Measurements from ENCODE around the gene BUB3. TPM values are rescaled to one million over a fixed set of nuclear protein-coding genes. Genes with fewer than 3 reads are reported as not detected.

Gene BUB3
- total and polyA plus RNA-seq, 4 donors = 40.6 to 61.4 (median 48.4) TPM

- ATAC-seq (ENCODE audit: low FRiP score) = no peak
- Histone ChIP-seq H3K4me3 (ENCODE audit: low read length in 2 of 2) (no peak overlapping the region), H3K27ac (ENCODE audit: low read depth in 1 of 2, low read length in 2 of 2) (no peak overlapping the region), H3K4me1 (ENCODE audit: control insufficient read depth in 1 of 2, insufficient read depth in 2 of 2, low read length in 2 of 2) (no peaks in the 10 kb centered on the region), H3K9me3 (ENCODE audit: control insufficient read depth, low read length) (no peaks in the 10 kb centered on the region), H3K27me3 (ENCODE audit: control insufficient read depth in 1 of 2, insufficient read depth in 2 of 2, low read length in 1 of 2) (peaks cover 0 to 3% of the 10 kb centered on the region in 2 donors), H3K36me3 (ENCODE audit: control insufficient read depth in 1 of 2, insufficient read depth in 2 of 2, low read length in 1 of 2) (no peaks in the 10 kb centered on the region)
- DNase-seq = no peak
- intact Hi-C loops (cut with DNase I) = loop anchor here (1.0 to 10.0 kb wide), 3 partner anchors 251 to 429 kb away; no protein-coding TSS in a partner anchor
- 9% methylated on average over 40 of the region's 40 CpGs for WGBS, 2 donors
These were observed 20.5 kb upstream of the BUB3 start for GRCh38 chr10:123133541-123134342.

- no peak for ATAC-seq (ENCODE audit: low FRiP score)
- H3K4me1 ChIP-seq (ENCODE audit: control insufficient read depth in 1 of 2, insufficient read depth in 2 of 2, low read length in 2 of 2) = no peaks in the 10 kb centered on the region
These were observed 19.8 kb upstream of the BUB3 start for GRCh38 chr10:123134343-123134914.

DNA sequence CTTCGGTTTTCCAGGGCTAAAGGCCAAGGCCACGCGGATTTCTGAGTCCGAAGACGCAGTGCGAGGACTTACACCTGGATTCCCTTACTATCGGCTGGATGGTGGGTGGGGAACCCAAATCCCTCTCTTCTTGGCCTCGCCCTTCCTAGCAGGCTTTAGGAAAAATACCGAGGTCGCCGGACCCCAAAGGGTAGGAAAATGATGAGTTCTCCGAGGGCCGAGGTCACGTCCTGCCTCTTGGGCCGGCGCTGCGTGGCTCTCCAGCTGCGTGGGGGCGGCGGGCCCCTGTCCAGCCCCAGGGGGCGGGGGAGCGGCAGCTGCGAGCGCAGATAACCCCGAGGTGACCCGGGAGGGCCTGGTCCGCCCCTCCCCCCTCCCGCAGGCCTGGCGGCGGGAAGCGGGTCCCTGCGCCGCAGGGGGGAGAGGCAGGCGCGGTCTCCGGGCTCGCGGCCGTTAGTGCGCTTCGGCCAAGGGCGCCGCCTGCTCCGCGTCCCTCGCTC, 19.2 kb upstream of the BUB3 start:
- no peaks in the 10 kb centered on the region for H3K36me3 ChIP-seq (ENCODE audit: control insufficient read depth in 1 of 2, insufficient read depth in 2 of 2, low read length in 1 of 2)
- no peak for DNase-seq
- intact Hi-C loops (cut with DNase I) = loop anchor here (5.0 to 10.0 kb wide), 2 partner anchors 250 to 427 kb away; no protein-coding TSS in a partner anchor
- no peak for ATAC-seq (ENCODE audit: low FRiP score)
- peak overlapping the region in 1 of 2 donors; percentile 15 for H3K4me3 ChIP-seq (ENCODE audit: low read length in 2 of 2)
- H3K27ac ChIP-seq (ENCODE audit: low read depth in 1 of 2, low read length in 2 of 2) = no peak overlapping the region
- H3K9me3 ChIP-seq (ENCODE audit: control insufficient read depth, low read length) = no peaks in the 10 kb centered on the region
- 3% methylated on average over 44 to 46 of the region's 46 CpGs for WGBS, 2 donors
- H3K27me3 ChIP-seq (ENCODE audit: control insufficient read depth in 1 of 2, insufficient read depth in 2 of 2, low read length in 1 of 2) = peaks cover 0 to under 1% of the 10 kb centered on the region in 2 donors
- H3K4me1 ChIP-seq (ENCODE audit: control insufficient read depth in 1 of 2, insufficient read depth in 2 of 2, low read length in 2 of 2) = no peaks in the 10 kb centered on the region

More at GRCh38 chr10:123134343-123134914, 19.8 kb upstream of the BUB3 start:
- Histone ChIP-seq H3K4me3 (ENCODE audit: low read length in 2 of 2) (no peak overlapping the region), H3K27me3 (ENCODE audit: control insufficient read depth in 1 of 2, insufficient read depth in 2 of 2, low read length in 1 of 2) (peaks cover 0 to 3% of the 10 kb centered on the region in 2 donors), H3K27ac (ENCODE audit: low read depth in 1 of 2, low read length in 2 of 2) (no peak overlapping the region), H3K9me3 (ENCODE audit: control insufficient read depth, low read length) (no peaks in the 10 kb centered on the region), H3K36me3 (ENCODE audit: control insufficient read depth in 1 of 2, insufficient read depth in 2 of 2, low read length in 1 of 2) (no peaks in the 10 kb centered on the region)
- intact Hi-C loops (cut with DNase I) = loop anchor here (5.0 to 10.0 kb wide), 2 partner anchors 250 to 428 kb away; no protein-coding TSS in a partner anchor
- WGBS, 2 donors = 2 to 4% methylated on average over 42 of the region's 42 CpGs
- DNase-seq = no peak

DNA sequence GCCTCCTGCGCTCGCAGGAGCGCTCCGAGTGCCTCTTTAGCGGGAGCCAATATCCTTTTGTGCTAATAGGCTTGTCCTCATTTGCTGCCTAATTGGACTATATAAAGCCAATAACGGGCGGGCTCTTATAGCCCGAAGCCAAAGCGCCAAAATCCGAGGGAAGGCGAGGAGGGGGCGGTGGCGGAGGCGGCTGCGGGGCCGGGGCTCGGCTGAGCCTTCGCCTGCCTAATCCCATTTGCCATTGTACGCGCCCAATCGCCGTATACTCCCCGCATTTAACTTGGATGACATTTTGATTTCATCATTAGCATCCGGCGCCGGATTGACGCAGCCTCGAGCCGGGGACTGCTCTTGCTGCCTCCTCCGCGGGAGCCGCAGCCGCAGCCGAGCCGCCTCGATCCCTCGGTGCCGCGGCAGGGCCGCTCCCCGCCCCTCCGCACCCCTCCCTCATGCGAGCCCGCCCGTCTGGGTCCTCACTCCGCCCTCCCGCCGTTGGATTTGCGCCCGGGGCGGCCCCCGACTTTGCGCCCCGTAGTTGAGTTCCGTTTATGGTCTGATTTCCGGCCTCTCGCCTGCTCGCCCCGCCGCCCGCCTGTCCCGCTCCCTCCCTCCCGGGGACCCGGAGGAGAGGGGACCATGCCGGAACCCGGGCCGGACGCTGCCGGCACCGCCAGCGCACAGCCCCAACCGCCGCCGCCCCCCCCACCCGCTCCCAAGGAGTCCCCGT, 18.6 kb upstream of the BUB3 start, which contains the start of gene HMX3:
Gene HMX3 (plus strand): TSS at position 556 of the 727 bp plus-strand sequence. CDS start 81 bp downstream, at position 637.
- intact Hi-C loops (cut with DNase I) = loop anchor here in 1 of 2 donors (10.0 kb wide), 1 partner anchor 249 kb away; no protein-coding TSS in a partner anchor
- no peak for DNase-seq
- Histone ChIP-seq H3K4me1 (ENCODE audit: control insufficient read depth in 1 of 2, insufficient read depth in 2 of 2, low read length in 2 of 2) (no peaks in the 10 kb centered on the region), H3K27me3 (ENCODE audit: control insufficient read depth in 1 of 2, insufficient read depth in 2 of 2, low read length in 1 of 2) (no peaks in the 10 kb centered on the region), H3K27ac (ENCODE audit: low read depth in 1 of 2, low read length in 2 of 2) (no peak within 1 kb of the TSS), H3K9me3 (ENCODE audit: control insufficient read depth, low read length) (no peaks in the 10 kb centered on the region), H3K4me3 (ENCODE audit: low read length in 2 of 2) (peak within 1 kb of the TSS in 1 of 2 donors; percentile 15), H3K36me3 (ENCODE audit: control insufficient read depth in 1 of 2, insufficient read depth in 2 of 2, low read length in 1 of 2) (no peaks in the 10 kb centered on the region)
- 1 to 2% methylated on average over 58 to 76 of the region's 76 CpGs for WGBS, 2 donors
- no peak for ATAC-seq (ENCODE audit: low FRiP score)

- intact Hi-C loops (cut with DNase I) = loop anchor here in 1 of 2 donors (10.0 kb wide), 1 partner anchor 248 kb away; no protein-coding TSS in a partner anchor
- no peak overlapping the region for H3K27ac ChIP-seq (ENCODE audit: low read depth in 1 of 2, low read length in 2 of 2)
- WGBS, 2 donors = 1 to 2% methylated on average over 30 to 59 of the region's 59 CpGs
- no peaks in the 10 kb centered on the region for H3K4me1 ChIP-seq (ENCODE audit: control insufficient read depth in 1 of 2, insufficient read depth in 2 of 2, low read length in 2 of 2)
- H3K9me3 ChIP-seq (ENCODE audit: control insufficient read depth, low read length) = no peaks in the 10 kb centered on the region
- no peak overlapping the region for H3K4me3 ChIP-seq (ENCODE audit: low read length in 2 of 2)
- ATAC-seq (ENCODE audit: low FRiP score) (no peak), DNase-seq (no peak)
- no peaks in the 10 kb centered on the region for H3K36me3 ChIP-seq (ENCODE audit: control insufficient read depth in 1 of 2, insufficient read depth in 2 of 2, low read length in 1 of 2)
- no peaks in the 10 kb centered on the region for H3K27me3 ChIP-seq (ENCODE audit: control insufficient read depth in 1 of 2, insufficient read depth in 2 of 2, low read length in 1 of 2)
These were observed 17.9 kb upstream of the BUB3 start for GRCh38 chr10:123136221-123136805.

DNA sequence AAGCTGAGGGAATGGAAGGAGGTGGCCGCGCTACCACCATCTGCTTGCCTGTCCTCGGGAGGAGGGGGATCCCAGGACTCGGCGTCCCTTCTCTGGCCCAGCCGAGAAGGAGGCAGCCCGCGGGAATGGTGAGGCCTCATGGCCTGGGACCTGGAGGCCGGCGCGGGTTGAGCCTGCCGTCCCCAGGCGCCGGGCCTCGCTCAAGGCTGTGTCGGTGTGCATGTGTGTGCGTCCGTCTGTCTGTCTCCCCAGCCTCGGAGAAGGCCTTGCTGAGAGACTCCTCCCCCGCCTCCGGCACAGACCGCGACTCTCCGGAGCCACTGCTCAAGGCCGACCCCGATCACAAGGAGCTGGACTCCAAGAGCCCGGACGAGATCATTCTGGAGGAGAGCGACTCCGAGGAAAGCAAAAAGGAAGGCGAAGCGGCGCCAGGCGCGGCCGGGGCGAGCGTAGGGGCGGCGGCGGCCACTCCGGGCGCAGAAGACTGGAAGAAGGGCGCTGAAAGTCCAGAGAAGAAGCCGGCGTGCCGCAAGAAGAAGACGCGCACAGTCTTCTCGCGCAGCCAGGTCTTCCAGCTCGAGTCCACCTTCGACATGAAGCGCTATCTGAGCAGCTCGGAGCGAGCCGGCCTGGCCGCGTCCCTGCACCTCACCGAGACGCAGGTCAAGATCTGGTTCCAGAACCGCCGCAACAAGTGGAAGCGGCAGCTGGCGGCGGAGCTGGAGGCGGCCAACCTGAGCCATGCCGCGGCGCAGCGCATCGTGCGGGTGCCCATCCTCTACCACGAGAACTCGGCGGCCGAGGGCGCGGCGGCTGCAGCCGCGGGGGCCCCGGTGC, 17.2 kb upstream of the BUB3 start:
- Histone ChIP-seq H3K9me3 (ENCODE audit: control insufficient read depth, low read length) (no peaks in the 10 kb centered on the region), H3K27ac (ENCODE audit: low read depth in 1 of 2, low read length in 2 of 2) (no peak overlapping the region), H3K36me3 (ENCODE audit: control insufficient read depth in 1 of 2, insufficient read depth in 2 of 2, low read length in 1 of 2) (no peaks in the 10 kb centered on the region), H3K4me1 (ENCODE audit: control insufficient read depth in 1 of 2, insufficient read depth in 2 of 2, low read length in 2 of 2) (no peaks in the 10 kb centered on the region), H3K27me3 (ENCODE audit: control insufficient read depth in 1 of 2, insufficient read depth in 2 of 2, low read length in 1 of 2) (peaks cover 0 to 4% of the 10 kb centered on the region in 2 donors), H3K4me3 (ENCODE audit: low read length in 2 of 2) (no peak overlapping the region)
- ATAC-seq (ENCODE audit: low FRiP score) = no peak
- intact Hi-C loops (cut with DNase I) = loop anchor here in 1 of 2 donors (10.0 kb wide), 1 partner anchor 248 kb away; no protein-coding TSS in a partner anchor
- WGBS, 2 donors = 2% methylated on average over 78 to 83 of the region's 83 CpGs
- no peak for DNase-seq

DNA sequence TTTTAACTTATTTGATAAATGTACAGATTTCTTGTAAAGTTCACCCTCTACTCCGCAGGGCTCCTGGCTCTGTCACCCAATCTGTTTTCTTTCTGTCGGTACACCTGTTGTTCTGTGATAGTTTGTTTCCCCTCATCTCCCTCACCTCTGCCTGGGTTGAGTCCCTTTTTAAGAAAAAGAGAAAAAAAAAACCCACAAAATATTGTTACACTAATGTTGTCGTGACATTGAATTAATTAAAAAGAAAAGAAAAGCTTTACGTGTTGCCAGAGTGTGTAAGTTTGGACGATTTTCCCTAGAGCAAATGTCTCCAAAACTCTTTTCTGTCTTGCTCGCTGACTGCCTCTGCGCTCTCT, 15.1 kb upstream of the BUB3 start:
- no peak for ATAC-seq (ENCODE audit: low FRiP score)
- DNase-seq = no peak
- intact Hi-C loops (cut with DNase I) = loop anchor here in 1 of 2 donors (10.0 kb wide), 1 partner anchor 246 kb away; no protein-coding TSS in a partner anchor
- H3K36me3 ChIP-seq (ENCODE audit: control insufficient read depth in 1 of 2, insufficient read depth in 2 of 2, low read length in 1 of 2) = no peaks in the 10 kb centered on the region
- H3K27me3 ChIP-seq (ENCODE audit: control insufficient read depth in 1 of 2, insufficient read depth in 2 of 2, low read length in 1 of 2) = peaks cover 0 to 4% of the 10 kb centered on the region in 2 donors
- 16 to 17% methylated on average over 7 of the region's 7 CpGs for WGBS, 2 donors
- H3K4me1 ChIP-seq (ENCODE audit: control insufficient read depth in 1 of 2, insufficient read depth in 2 of 2, low read length in 2 of 2) = no peaks in the 10 kb centered on the region
- no peaks in the 10 kb centered on the region for H3K9me3 ChIP-seq (ENCODE audit: control insufficient read depth, low read length)
- no peak overlapping the region for H3K4me3 ChIP-seq (ENCODE audit: low read length in 2 of 2)
- no peak overlapping the region for H3K27ac ChIP-seq (ENCODE audit: low read depth in 1 of 2, low read length in 2 of 2)
